GM13977 (cell line): ENCODE data around the gene HHEX.

ENCODE experiments used
- DNase-seq: peaks from one replicate; pipeline ENCODE4 v3.0.0; 2012; ENCODE audit warnings: low spot score
- CTCF ChIP-seq: IDR thresholded peaks from 2 replicates; pipeline ENCODE4 v1.5.1; 2012; ENCODE audit warnings: mild to moderate bottlenecking, control low read depth; ENCODE audit not compliant: insufficient read depth; ENCODE audit errors: extremely low read depth, missing control alignments
- in situ Hi-C: fragments of 300-500 bp; cut with MboI; formaldehyde crosslinking; loops from one replicate; pipeline ENCODE4 v1.12.0; 2022; ENCODE audit warnings: low sequenced_read_pairs, low pct_unique_long_range_greater_than_20kb, mixed read lengths, inconsistent platforms; ENCODE audit not compliant: unreplicated experiment

The HHEX gene

GRCh38 chr10:92714152-92714845, 24.5 kb downstream of the HHEX start:
- TF ChIP-seq CTCF: no peak
- no peak for DNase-seq
- in situ Hi-C loops: no loop called here

GRCh38 chr10:92714872-92715271, 25.1 kb downstream of the HHEX start:
- TF ChIP-seq CTCF: no peak
- DNase-seq: no peak
- in situ Hi-C loops: no loop called here

- in situ Hi-C loops: no loop called here
- TF ChIP-seq CTCF: no peak
- no peak for DNase-seq
These were observed 30.5 kb downstream of the HHEX start for GRCh38 chr10:92719991-92720830.

GRCh38 chr10:92720831-92721165, 31.0 kb downstream of the HHEX start:
- no peak for TF ChIP-seq CTCF
- in situ Hi-C loops: no loop called here
- DNase-seq: no peak

- no peak for DNase-seq
These were observed 32.6 kb downstream of the HHEX start for GRCh38 chr10:92722349-92722748.

GRCh38 chr10:92727141-92727540, 37.4 kb downstream of the HHEX start:
- DNase-seq: no peak
- no peak for TF ChIP-seq CTCF
- in situ Hi-C loops: no loop called here

More at GRCh38 chr10:92722349-92722748, 32.6 kb downstream of the HHEX start:
- in situ Hi-C loops: no loop called here
- no peak for TF ChIP-seq CTCF
